ENCODE results near the gene USP54. TPM values are rescaled to one million over a fixed set of nuclear protein-coding genes. Genes with fewer than 3 reads are reported as not detected.

The USP54 gene
- total RNA-seq (13.5 and 14.2 TPM in 2 replicates), polyA plus RNA-seq (6.5 and 9.3 TPM in 2 replicates), polyA minus RNA-seq (21.0 and 29.7 TPM in 2 replicates), Bru-seq, nascent RNA (percentile 51 among the genes with signal in this experiment), BruChase-seq, experiment 1, labeled RNA remaining after a 6-hour chase (percentile 58 among the genes with signal in this experiment), BruChase-seq, experiment 2, labeled RNA remaining after a 2-hour chase (percentile 61 among the genes with signal in this experiment)
- polyA plus RNA-seq (2011; cell fraction: cytosol; rRNA removed), result 4.5 and 5.8 TPM in 2 replicates
- polyA plus RNA-seq (2011; cell fraction: nucleus; rRNA removed), result 11.7 and 16.5 TPM in 2 replicates
- polyA plus RNA-seq (2012), result 5.4 and 10.4 TPM in 2 replicates
- polyA minus RNA-seq (2011; cell fraction: cytosol; rRNA and poly(A)+ RNA removed), result 14.0 TPM
- polyA minus RNA-seq (2011; cell fraction: nucleus; rRNA and poly(A)+ RNA removed), result 11.0 and 14.6 TPM in 2 replicates
- long read RNA-seq, partial matches to known transcripts, result 2 of 8 reads
- long read RNA-seq, other reads (novel, unspliced or antisense), result 6 of 8 reads

- intact Hi-C loops (cut with micrococcal nuclease), result no loop called here
- DNase-seq (ENCODE audit: low read depth, low spot score) (peak; percentile 56), FAIRE-seq (peak; percentile 72)
- ChIA-PET CTCF (interaction anchor here (0.6 to 1.9 kb wide), 6 partner anchors 10 to 52 kb away, joined by 3 to 13 read pairs (median 4); no protein-coding TSS in a partner anchor), POLR2A (no interaction called here)
- TSS peak; percentile 21 for BruUV-seq (replicated peaks)
- Histone ChIP-seq H3K4me3 (replicated peaks in 1 of 3; ENCODE audit: insufficient read depth in 1 of 3, low read depth in 1 of 3, low read length in 3 of 3) (no peak within 1 kb of the TSS), H3K9me1 (replicated peaks; ENCODE audit: control insufficient read depth, extremely low read depth, insufficient read depth, low read length) (no peaks in the 10 kb centered on the region), H3K36me3 (ENCODE audit: control insufficient read depth in 2 of 2, extremely low read depth in 1 of 2, insufficient read depth in 2 of 2, low read length in 2 of 2) (no peaks in the 10 kb centered on the region), H3K79me2 (ENCODE audit: control insufficient read depth, insufficient read depth, low read length) (no peaks in the 10 kb centered on the region), H3K4me2 (ENCODE audit: insufficient read depth, low read length) (peak within 1 kb of the TSS; percentile 61), H3K27me3 (ENCODE audit: control insufficient read depth in 2 of 2, insufficient read depth in 2 of 2, low read length in 2 of 2) (peaks cover 12% of the 10 kb centered on the region in 2 experiments), H4K20me1 (replicated peaks; ENCODE audit: control insufficient read depth, extremely low read depth, insufficient read depth, low read length) (no peaks in the 10 kb centered on the region), H2AFZ (ENCODE audit: low read depth, low read length) (no peak within 1 kb of the TSS), H3K27ac (ENCODE audit: insufficient read depth, low read depth, low read length) (peak within 1 kb of the TSS; percentile 35), H3K9ac (replicated peaks; ENCODE audit: extremely low read depth, insufficient read depth, low read length) (peak within 1 kb of the TSS; percentile 44), H3K4me1 (ENCODE audit: control insufficient read depth, extremely low read depth, insufficient read depth, low read length) (peaks cover 26% of the 10 kb centered on the region), H3K9me3 (replicated peaks; ENCODE audit: control insufficient read depth, insufficient read depth, low read length) (no peaks in the 10 kb centered on the region)
- dilution Hi-C loops (cut with MboI; ENCODE audit: extremely low pct_ligation_motif_present, low sequenced_read_pairs), result no loop called here
- peak; percentile 6 for TF ChIP-seq GATA2 (IDR thresholded peaks at IDR 0.05; ENCODE audit: insufficient read depth, insufficient read length, low read depth, low read length)
- TF ChIP-seq POLR2AphosphoS5 (IDR thresholded peaks at IDR 0.05; ENCODE audit: insufficient read depth, low read depth, low read length), result no peak
- peak; percentile 25 for TF ChIP-seq JUN (IDR thresholded peaks at IDR 0.05; ENCODE audit: borderline replicate concordance, insufficient read depth, insufficient read length, low read depth)
These were observed at the start of gene USP54 for GRCh38 chr10:73590881-73591799. TSS of gene USP54 (minus strand) at chr10:73591342. CDS start at chr10:73575658, 15,684 bp downstream.

GRCh38 chr10:73639286-73639685 is 48.1 kb upstream of the USP54 start:
- DNase-seq (ENCODE audit: low read depth, low spot score), result no peak
- Histone ChIP-seq H3K79me2 (ENCODE audit: control insufficient read depth, insufficient read depth, low read length) (no peaks in the 10 kb centered on the region), H3K27ac (ENCODE audit: insufficient read depth, low read depth, low read length) (no peak overlapping the region), H2AFZ (ENCODE audit: low read depth, low read length) (no peak overlapping the region), H3K9me1 (replicated peaks; ENCODE audit: control insufficient read depth, extremely low read depth, insufficient read depth, low read length) (no peaks in the 10 kb centered on the region), H3K4me1 (ENCODE audit: control insufficient read depth, extremely low read depth, insufficient read depth, low read length) (no peaks in the 10 kb centered on the region), H3K36me3 (ENCODE audit: control insufficient read depth in 2 of 2, extremely low read depth in 1 of 2, insufficient read depth in 2 of 2, low read length in 2 of 2) (no peaks in the 10 kb centered on the region), H3K4me2 (ENCODE audit: insufficient read depth, low read length) (no peak overlapping the region), H3K4me3 (replicated peaks in 1 of 3; ENCODE audit: insufficient read depth in 1 of 3, low read depth in 1 of 3, low read length in 3 of 3) (no peak overlapping the region), H4K20me1 (replicated peaks; ENCODE audit: control insufficient read depth, extremely low read depth, insufficient read depth, low read length) (no peaks in the 10 kb centered on the region), H3K9ac (replicated peaks; ENCODE audit: extremely low read depth, insufficient read depth, low read length) (no peak overlapping the region), H3K9me3 (replicated peaks; ENCODE audit: control insufficient read depth, insufficient read depth, low read length) (no peaks in the 10 kb centered on the region), H3K27me3 (ENCODE audit: control insufficient read depth in 2 of 2, insufficient read depth in 2 of 2, low read length in 2 of 2) (peaks cover 13% of the 10 kb centered on the region in 2 experiments)
- dilution Hi-C loops (cut with MboI; ENCODE audit: extremely low pct_ligation_motif_present, low sequenced_read_pairs) (no loop called here), intact Hi-C loops (cut with micrococcal nuclease) (no loop called here)
- TF ChIP-seq FOS (IDR thresholded peaks at IDR 0.05; ENCODE audit: borderline replicate concordance, insufficient read depth, low read length), result no peak
- no peak for TF ChIP-seq CTCF (IDR thresholded peaks at IDR 0.05; ENCODE audit: extremely low read depth in 1 of 2, insufficient read depth in 1 of 2, low read depth in 1 of 2, low read length in 2 of 2)
- no peak for TF ChIP-seq MYC (IDR thresholded peaks at IDR 0.05; ENCODE audit: low read depth, low read length)
- no peak for TF ChIP-seq EZH2 (IDR thresholded peaks at IDR 0.05; ENCODE audit: borderline replicate concordance, low read depth, low read length, severe bottlenecking)
- no TSS peak for BruUV-seq (replicated peaks)
- ChIA-PET CTCF (interaction anchor here (1.4 kb wide), 1 partner anchor 20 kb away, joined by 3 read pairs; no protein-coding TSS in a partner anchor), POLR2A (no interaction called here)
- no peak for FAIRE-seq

All from endothelial cell of umbilical vein (primary cell).